DMS53 (cell line): ENCODE results near the gene MSN.
A peak's percentile ranks its signal among the peaks of the same experiment; 100 is the strongest.

Source experiments
- DNase-seq: peaks from one replicate; lab custom pipeline; 2025; lab: John Stamatoyannopoulos, UW

The MSN gene

GRCh38 chrX:65674204-65674893, 6.9 kb downstream of the MSN start:
- DNase-seq, result no peak

- no peak for DNase-seq
These were observed 10.6 kb downstream of the MSN start for GRCh38 chrX:65677954-65678469.

- DNase-seq, result no peak
These were observed 11.7 kb downstream of the MSN start for GRCh38 chrX:65679071-65679540.

- no peak for DNase-seq
These were observed 14.4 kb downstream of the MSN start for GRCh38 chrX:65681810-65682209.

- DNase-seq, result no peak
These were observed 17.7 kb downstream of the MSN start for GRCh38 chrX:65685112-65685511.

- DNase-seq, result peak; percentile 4
These were observed 18.8 kb downstream of the MSN start for GRCh38 chrX:65686236-65686635.

- no peak for DNase-seq
These were observed 19.9 kb downstream of the MSN start for GRCh38 chrX:65687367-65687766.

- no peak for DNase-seq
These were observed 21.0 kb downstream of the MSN start for GRCh38 chrX:65688403-65688871.

GRCh38 chrX:65689377-65689776, 21.9 kb downstream of the MSN start:
- DNase-seq, result peak; percentile 5

GRCh38 chrX:65690057-65690855, 22.8 kb downstream of the MSN start:
- DNase-seq, result no peak

GRCh38 chrX:65695849-65696449, 28.5 kb downstream of the MSN start:
- DNase-seq, result no peak

GRCh38 chrX:65696613-65697012, 29.2 kb downstream of the MSN start:
- no peak for DNase-seq

- no peak for DNase-seq
These were observed 29.8 kb downstream of the MSN start for GRCh38 chrX:65697211-65697641.

- DNase-seq, result no peak
These were observed 30.7 kb downstream of the MSN start for GRCh38 chrX:65697915-65698796.

- no peak for DNase-seq
These were observed 35.5 kb downstream of the MSN start for GRCh38 chrX:65702956-65703355.

GRCh38 chrX:65705439-65705838, 38.0 kb downstream of the MSN start:
- no peak for DNase-seq

GRCh38 chrX:65706041-65706828, 38.8 kb downstream of the MSN start:
- peak; percentile 62 for DNase-seq

- peak; percentile 52 for DNase-seq
These were observed 39.7 kb downstream of the MSN start for GRCh38 chrX:65707151-65707550.

GRCh38 chrX:65712005-65712806, 44.8 kb downstream of the MSN start:
- DNase-seq, result no peak

GRCh38 chrX:65718538-65718937, 51.1 kb downstream of the MSN start:
- DNase-seq, result no peak
